ENCODE results near the gene C3orf52. TPM values are rescaled to one million over a fixed set of nuclear protein-coding genes. Genes with fewer than 3 reads are reported as not detected.

C3orf52 gene
- total RNA-seq, 1 experiment from 2014 or later = 12.6 TPM

- ChIA-PET CTCF (no interaction called here), POLR2A (no interaction called here)
- no peak overlapping the region for H3K27ac ChIP-seq (ENCODE audit: low read length)
- no peaks in the 10 kb centered on the region for H3K27me3 ChIP-seq (ENCODE audit: control insufficient read depth, insufficient read depth, low read length)
- TF ChIP-seq TCF7L2 (IDR thresholded peaks at IDR 0.05; ENCODE audit: low read depth, low read length) = no peak
- intact Hi-C loops (cut with micrococcal nuclease; ENCODE audit: unreplicated experiment) (no loop called here), in situ Hi-C loops (cut with HindIII; ENCODE audit: low pct_unique_long_range_greater_than_20kb, low sequenced_read_pairs) (no loop called here)
- H3K9me3 ChIP-seq (ENCODE audit: control insufficient read depth, insufficient read depth, low read depth, low read length) = no peaks in the 10 kb centered on the region
- no TSS peak for BruUV-seq (replicated peaks)
- no peaks in the 10 kb centered on the region for H3K36me3 ChIP-seq (ENCODE audit: control insufficient read depth, insufficient read depth, low read length)
- no peak overlapping the region for H3K4me3 ChIP-seq (ENCODE audit: low read depth in 2 of 2, low read length in 2 of 2)
- ATAC-seq = no peak
- H3K4me1 ChIP-seq (ENCODE audit: control insufficient read depth, insufficient read depth, low read length) = 0 out of 2 replicates have a peak, but pooled peaks cover 3% of the 10 kb centered on the region
- no peak for DNase-seq (ENCODE audit: low read depth, low spot score)
These were observed 12.2 kb upstream of the C3orf52 start for GRCh38 chr3:112074006-112074405.

- no peak for TF ChIP-seq POLR2AphosphoS5 (IDR thresholded peaks at IDR 0.05; ENCODE audit: low read depth, low read length)
- no peak for TF ChIP-seq REST (IDR thresholded peaks at IDR 0.05; ENCODE audit: insufficient read depth in 1 of 2, low read depth in 2 of 2, low read length in 1 of 2)
- Histone ChIP-seq H3K27ac (ENCODE audit: low read length) (no peak overlapping the region), H3K4me3 (ENCODE audit: low read depth in 2 of 2, low read length in 2 of 2) (no peak overlapping the region), H3K9me3 (ENCODE audit: control insufficient read depth, insufficient read depth, low read depth, low read length) (no peaks in the 10 kb centered on the region), H3K27me3 (ENCODE audit: control insufficient read depth, insufficient read depth, low read length) (no peaks in the 10 kb centered on the region), H3K4me1 (ENCODE audit: control insufficient read depth, insufficient read depth, low read length) (0 out of 2 replicates have a peak, but pooled peaks cover 3% of the 10 kb centered on the region), H3K36me3 (ENCODE audit: control insufficient read depth, insufficient read depth, low read length) (no peaks in the 10 kb centered on the region)
- POLR2A ChIA-PET = no interaction called here
- DNase-seq (ENCODE audit: low read depth, low spot score) (no peak), ATAC-seq (peak; percentile 94)
- CTCF ChIA-PET = no interaction called here
- intact Hi-C loops (cut with micrococcal nuclease; ENCODE audit: unreplicated experiment) = no loop called here
- BruUV-seq (replicated peaks) = no TSS peak
- in situ Hi-C loops (cut with HindIII; ENCODE audit: low pct_unique_long_range_greater_than_20kb, low sequenced_read_pairs) = no loop called here
These were observed 11.3 kb upstream of the C3orf52 start for GRCh38 chr3:112074616-112075497.

- 0 out of 2 replicates have a peak, but pooled peaks cover 3% of the 10 kb centered on the region for H3K4me1 ChIP-seq (ENCODE audit: control insufficient read depth, insufficient read depth, low read length)
- H3K36me3 ChIP-seq (ENCODE audit: control insufficient read depth, insufficient read depth, low read length) = no peaks in the 10 kb centered on the region
- H3K9me3 ChIP-seq (ENCODE audit: control insufficient read depth, insufficient read depth, low read depth, low read length) = no peaks in the 10 kb centered on the region
- no peak for ATAC-seq
- H3K4me3 ChIP-seq (ENCODE audit: low read depth in 2 of 2, low read length in 2 of 2) = no peak overlapping the region
- TF ChIP-seq CTCF (IDR thresholded peaks at IDR 0.05) = no peak
- TF ChIP-seq REST (IDR thresholded peaks at IDR 0.05; ENCODE audit: insufficient read depth in 1 of 2, low read depth in 2 of 2, low read length in 1 of 2) = no peak
- TF ChIP-seq POLR2AphosphoS5 (IDR thresholded peaks at IDR 0.05; ENCODE audit: low read depth, low read length) = no peak
- no peak for TF ChIP-seq SIN3A (IDR thresholded peaks at IDR 0.05; ENCODE audit: borderline replicate concordance, insufficient read depth, low read depth, low read length)
- TF ChIP-seq TCF7L2 (IDR thresholded peaks at IDR 0.05; ENCODE audit: low read depth, low read length) = no peak
- H3K27ac ChIP-seq (ENCODE audit: low read length) = no peak overlapping the region
- in situ Hi-C loops (cut with HindIII; ENCODE audit: low pct_unique_long_range_greater_than_20kb, low sequenced_read_pairs) (no loop called here), intact Hi-C loops (cut with micrococcal nuclease; ENCODE audit: unreplicated experiment) (no loop called here)
- no TSS peak for BruUV-seq (replicated peaks)
- H3K27me3 ChIP-seq (ENCODE audit: control insufficient read depth, insufficient read depth, low read length) = no peaks in the 10 kb centered on the region
- CTCF ChIA-PET = no interaction called here
- no peak for DNase-seq (ENCODE audit: low read depth, low spot score)
- POLR2A ChIA-PET = no interaction called here
These were observed 7.8 kb upstream of the C3orf52 start for GRCh38 chr3:112078125-112079083.

All from Panc1 (cell line).